SK-N-SH (cell line): ENCODE data around the gene ALG3. TPM values are rescaled to one million over a fixed set of nuclear protein-coding genes. Genes with fewer than 3 reads are reported as not detected.

Experiments
- CTCF ChIA-PET: fragments of 300-600, 350-600 bp; formaldehyde crosslinking; extraction: SDS; loops from one replicate; lab custom pipeline; 2021; lab: Yijun Ruan, JAX
- POLR2A ChIA-PET: fragments of 350-600 bp; sonication (Branson Sonifier 250); formaldehyde crosslinking; extraction: SDS; loops from one replicate; lab custom pipeline; 2020; ENCODE audit warnings: antibody characterized with exemption, inconsistent platforms; lab: Yijun Ruan, JAX
- DNase-seq: peaks from one replicate; pipeline ENCODE4 v3.0.0; 2012
- H2AFZ ChIP-seq: fragments of 200-600 bp; sonication (generic); 2 replicates; pipeline ENCODE4 v1.8.1; 2016; ENCODE audit warnings: antibody characterized with exemption, mild to moderate bottlenecking, low read depth
- H3F3A ChIP-seq: fragments of 200-600 bp; sonication (generic); replicated peaks from 2 replicates; pipeline ENCODE3; 2016; ENCODE audit warnings: antibody characterized with exemption, mild to moderate bottlenecking; ENCODE audit not compliant: insufficient read depth
- H3K27ac ChIP-seq, 2 experiments: fragments of 200-500 bp in 1 of 2; fragments of 200-600 bp in 1 of 2; sonication (Bioruptor generic) in 1 of 2; sonication (generic), shearing (Covaris generic) in 1 of 2; 2 replicates each; pipeline versions ENCODE4 v1.5.1 to v1.6.1; 2014 to 2016; ENCODE audit warnings: low read depth in 2 of 2, inconsistent platforms in 1 of 2, low read length in 1 of 2, mild to moderate bottlenecking in 1 of 2, mixed read lengths in 1 of 2
- H3K27me3 ChIP-seq: fragments of 200-600 bp; sonication (generic), shearing (Covaris generic); 2 replicates; pipeline ENCODE4 v1.6.1; 2016; ENCODE audit warnings: mixed run types; ENCODE audit not compliant: insufficient read depth
- H3K36me3 ChIP-seq, 2 experiments: fragments of 200-500 bp in 1 of 2; fragments of 200-600 bp in 1 of 2; sonication (Bioruptor generic) in 1 of 2; sonication (generic) in 1 of 2; replicated peaks in 1 of 2; 2 replicates each; pipeline versions ENCODE3 to v1.5.1; 2014 to 2016; ENCODE audit warnings: low read length in 1 of 2, mild to moderate bottlenecking in 1 of 2; ENCODE audit not compliant: insufficient read depth in 2 of 2, control insufficient read depth in 1 of 2
- H3K4me1 ChIP-seq, 2 experiments: fragments of 200-500 bp in 1 of 2; fragments of 200-600 bp in 1 of 2; sonication (Bioruptor generic) in 1 of 2; sonication (generic), shearing (Covaris generic) in 1 of 2; 2 replicates each; pipeline versions ENCODE4 v1.5.1 to v1.6.1; 2014 to 2016; ENCODE audit warnings: low read depth in 1 of 2, low read length in 1 of 2, mixed run types in 1 of 2; ENCODE audit not compliant: insufficient read depth in 2 of 2, control insufficient read depth in 1 of 2
- H3K4me2 ChIP-seq: fragments of 200-600 bp; sonication (generic), shearing (Covaris generic); 2 replicates; pipeline ENCODE4 v1.6.1; 2017; ENCODE audit warnings: mixed run types
- H3K4me3 ChIP-seq, 2 experiments: fragments of 200-500 bp in 1 of 2; fragments of 200-600 bp in 1 of 2; sonication (Bioruptor generic) in 1 of 2; sonication (generic), shearing (Covaris generic) in 1 of 2; 2 replicates each; pipeline versions ENCODE4 v1.5.1 to v1.8.1; 2014 to 2016; ENCODE audit warnings: low read depth in 2 of 2, inconsistent platforms in 1 of 2, low read length in 1 of 2, mild to moderate bottlenecking in 1 of 2, mixed read lengths in 1 of 2, moderate library complexity in 1 of 2
- H3K79me2 ChIP-seq: fragments of 200-600 bp; sonication (generic); 2 replicates; pipeline ENCODE4 v1.8.1; 2017; ENCODE audit warnings: mild to moderate bottlenecking; ENCODE audit not compliant: insufficient read depth
- H3K9ac ChIP-seq: fragments of 200-600 bp; sonication (generic); 2 replicates; pipeline ENCODE4 v1.6.1; 2017; ENCODE audit warnings: mixed run types
- H3K9me2 ChIP-seq: fragments of 200-600 bp; sonication (generic); 2 replicates; pipeline ENCODE4 v1.6.1; 2017; ENCODE audit warnings: mixed run types
- H3K9me3 ChIP-seq: fragments of 200-600 bp; sonication (generic); 2 replicates; pipeline ENCODE4 v1.6.1; 2017; ENCODE audit warnings: mixed run types, mild to moderate bottlenecking, moderate library complexity
- H4K20me1 ChIP-seq: fragments of 200-600 bp; sonication (generic); 2 replicates; pipeline ENCODE4 v1.6.1; 2017; ENCODE audit warnings: mild to moderate bottlenecking, mixed run types; ENCODE audit not compliant: insufficient read depth
- EP300 ChIP-seq, 2 experiments: IDR thresholded peaks; 2 replicates each; pipeline versions ENCODE4 v1.4.0 to v1.6.1; 2012; ENCODE audit warnings: borderline replicate concordance in 1 of 2, low read depth in 1 of 2, low read length in 1 of 2
- FOXJ3 ChIP-seq: sonication (generic); formaldehyde crosslinking; IDR thresholded peaks from 2 replicates; pipeline ENCODE4 v1.5.1; 2020; ENCODE audit warnings: mild to moderate bottlenecking, missing genetic modification reagents
- FOXM1 ChIP-seq: IDR thresholded peaks from 2 replicates; pipeline ENCODE4 v1.4.0; 2012; ENCODE audit warnings: low read depth, mild to moderate bottlenecking
- GABPA ChIP-seq: IDR thresholded peaks from 2 replicates; pipeline ENCODE4 v1.4.0; 2012; ENCODE audit warnings: low read depth, mild to moderate bottlenecking
- GATA2 ChIP-seq: sonication (generic); formaldehyde crosslinking; IDR thresholded peaks from 2 replicates; pipeline ENCODE4 v1.5.0; 2020; ENCODE audit warnings: mild to moderate bottlenecking, missing genetic modification reagents
- JUND ChIP-seq: IDR thresholded peaks from 2 replicates; pipeline ENCODE4 v1.4.0; 2012
- MAX ChIP-seq: IDR thresholded peaks from 2 replicates; pipeline ENCODE4 v1.4.0; 2012; ENCODE audit warnings: low read depth
- NFIC ChIP-seq: IDR thresholded peaks from 2 replicates; pipeline ENCODE4 v1.4.0; 2012; ENCODE audit warnings: borderline replicate concordance
- POLR2AphosphoS5 ChIP-seq: IDR thresholded peaks from 2 replicates; pipeline ENCODE4 v1.6.1; 2012; ENCODE audit warnings: low read depth, low read length
- RCOR1 ChIP-seq: fragments of 150-350 bp; IDR thresholded peaks from 2 replicates; pipeline ENCODE4 v1.6.1; 2017; ENCODE audit warnings: antibody characterized with exemption, low read length
- REST ChIP-seq: IDR thresholded peaks from 2 replicates; pipeline ENCODE4 v1.6.1; 2012; ENCODE audit warnings: mild to moderate bottlenecking, low read depth, low read length, moderate library complexity
- RFX5 ChIP-seq: IDR thresholded peaks from 2 replicates; pipeline ENCODE4 v1.6.1; 2012; ENCODE audit warnings: mild to moderate bottlenecking, improper control_type of control experiment, low read length
- RXRA ChIP-seq: IDR thresholded peaks from 2 replicates; pipeline ENCODE4 v1.4.0; 2012; ENCODE audit warnings: low read depth, mild to moderate bottlenecking, borderline replicate concordance
- SIN3A ChIP-seq: IDR thresholded peaks from 2 replicates; pipeline ENCODE4 v1.6.1; 2012; ENCODE audit warnings: low read depth, mild to moderate bottlenecking, low read length, moderate library complexity, borderline replicate concordance
- TEAD4 ChIP-seq: IDR thresholded peaks from 2 replicates; pipeline ENCODE4 v1.4.0; 2012; ENCODE audit warnings: mild to moderate bottlenecking, borderline replicate concordance; ENCODE audit not compliant: insufficient read depth
- USF1 ChIP-seq: IDR thresholded peaks from 2 replicates; pipeline ENCODE4 v1.4.0; 2012; ENCODE audit warnings: low read depth, borderline replicate concordance
- ZBTB33 ChIP-seq: IDR thresholded peaks from 2 replicates; pipeline ENCODE4 v1.4.0; 2012; ENCODE audit warnings: low read depth, borderline replicate concordance
- WGBS: methylation state at CpG from one replicate; pipeline ENCODE4 v1.1.6; 2017; ENCODE audit warnings: low lambda C conversion rate; 5-methylcytosine and 5-hydroxymethylcytosine counted together
- polyA plus RNA-seq, 3 experiments: library from polyadenylated mRNA; depleted of rRNA; stranded (reverse); fragments of >200 nt; gene quantifications; 2 replicates each; pipeline ENCODE4 v1.2.3, GENCODE V29; 2012

The ALG3 gene
- polyA plus RNA-seq, 1 of the 3 experiments (the other 2 are of a cell fraction): 66.0 TPM

- no peak for DNase-seq
- H2AFZ ChIP-seq: no peak overlapping the region
- H3K9ac ChIP-seq: no peak overlapping the region
- H3K4me1 ChIP-seq: no peaks in the 10 kb centered on the region
- H3K9me3 ChIP-seq: no peaks in the 10 kb centered on the region
- H3K4me3 ChIP-seq: no peak overlapping the region
- no peaks in the 10 kb centered on the region for H3F3A ChIP-seq
- ChIA-PET CTCF (interaction anchor here (1.1 kb wide), 1 partner anchor 49 kb away, joined by 5 read pairs; the partner anchor contains the start of gene EEF1AKMT4), POLR2A (interaction anchor here (1.0 kb wide), 1 partner anchor 14 kb away, joined by 3 read pairs; no protein-coding TSS in a partner anchor)
- no peaks in the 10 kb centered on the region; the same call in 1 of the 2 replicates for H3K27me3 ChIP-seq
- H3K79me2 ChIP-seq: no peaks in the 10 kb centered on the region
- no peak overlapping the region for H3K27ac ChIP-seq
- no peak overlapping the region for H3K4me2 ChIP-seq
- H4K20me1 ChIP-seq: no peaks in the 10 kb centered on the region
- H3K9me2 ChIP-seq: no peaks in the 10 kb centered on the region
- TF ChIP-seq GATA2 (CRISPR knock-in tag) (no peak), FOXJ3 (CRISPR knock-in tag) (no peak), ZBTB33 (no peak)
- no peaks in the 10 kb centered on the region for H3K36me3 ChIP-seq
Measured at GRCh38 chr3:184200825-184201224, 47.9 kb downstream of the ALG3 start.

GRCh38 chr3:184198509-184198908, 50.3 kb downstream of the ALG3 start:
- no peaks in the 10 kb centered on the region for H3K27me3 ChIP-seq
- no peaks in the 10 kb centered on the region for H4K20me1 ChIP-seq
- H3K9me3 ChIP-seq: no peaks in the 10 kb centered on the region
- H3K27ac ChIP-seq: no peak overlapping the region
- 93% methylated on average over 9 of the region's 9 CpGs for WGBS
- no peak overlapping the region for H3K4me2 ChIP-seq
- H2AFZ ChIP-seq: no peak overlapping the region
- no peaks in the 10 kb centered on the region for H3K79me2 ChIP-seq
- no peak for TF ChIP-seq GATA2 (CRISPR knock-in tag)
- TF ChIP-seq ZBTB33: no peak
- no peak for TF ChIP-seq JUND
- TF ChIP-seq SIN3A: no peak
- TF ChIP-seq RXRA: no peak
- no peak for TF ChIP-seq EP300 (IDR thresholded peaks at IDR 0.05; ENCODE audit: borderline replicate concordance in 1 of 2, low read depth in 1 of 2, low read length in 1 of 2)
- no peak for TF ChIP-seq REST
- no peak for TF ChIP-seq POLR2AphosphoS5
- TF ChIP-seq TEAD4: no peak
- no peak for TF ChIP-seq MAX
- no peak for TF ChIP-seq RFX5
- TF ChIP-seq GABPA: no peak
- no peak for TF ChIP-seq FOXM1
- no peak for TF ChIP-seq NFIC
- no peak for TF ChIP-seq USF1
- no peak for TF ChIP-seq RCOR1
- H3F3A ChIP-seq: no peaks in the 10 kb centered on the region
- no peak for DNase-seq
- H3K9ac ChIP-seq: no peak overlapping the region
- ChIA-PET POLR2A (no interaction called here), CTCF (interaction anchor here (1.7 kb wide), 1 partner anchor 22 kb away, joined by 5 read pairs; no protein-coding TSS in a partner anchor)
- no peaks in the 10 kb centered on the region for H3K4me1 ChIP-seq
- H3K4me3 ChIP-seq: no peak overlapping the region
- peaks cover under 1 to 20% of the 10 kb centered on the region in 2 experiments for H3K36me3 ChIP-seq
- H3K9me2 ChIP-seq: no peaks in the 10 kb centered on the region
